ENCODE measurements around the gene USP10.

DNA sequence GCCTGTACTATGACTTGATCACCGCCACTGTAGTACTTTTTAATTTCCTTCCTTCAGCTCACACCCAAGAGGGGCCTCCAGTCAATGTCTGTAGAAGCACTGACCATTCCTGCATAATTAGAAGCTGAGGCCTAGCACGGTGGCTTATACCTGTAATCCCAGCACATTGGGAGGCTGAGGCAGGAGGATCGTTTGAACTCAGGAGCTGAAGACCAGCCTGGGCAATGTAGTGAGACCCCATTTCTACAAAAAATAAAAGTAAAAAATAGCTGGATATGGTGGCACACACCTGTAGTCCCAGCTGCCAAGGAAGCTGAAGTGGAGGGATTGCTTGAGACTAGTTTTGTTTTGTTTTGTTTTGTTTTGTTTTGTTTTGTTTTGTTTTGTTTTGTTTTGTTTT is 45.6 kb upstream of the USP10 start:
- TF ChIP-seq, protein P1, sequence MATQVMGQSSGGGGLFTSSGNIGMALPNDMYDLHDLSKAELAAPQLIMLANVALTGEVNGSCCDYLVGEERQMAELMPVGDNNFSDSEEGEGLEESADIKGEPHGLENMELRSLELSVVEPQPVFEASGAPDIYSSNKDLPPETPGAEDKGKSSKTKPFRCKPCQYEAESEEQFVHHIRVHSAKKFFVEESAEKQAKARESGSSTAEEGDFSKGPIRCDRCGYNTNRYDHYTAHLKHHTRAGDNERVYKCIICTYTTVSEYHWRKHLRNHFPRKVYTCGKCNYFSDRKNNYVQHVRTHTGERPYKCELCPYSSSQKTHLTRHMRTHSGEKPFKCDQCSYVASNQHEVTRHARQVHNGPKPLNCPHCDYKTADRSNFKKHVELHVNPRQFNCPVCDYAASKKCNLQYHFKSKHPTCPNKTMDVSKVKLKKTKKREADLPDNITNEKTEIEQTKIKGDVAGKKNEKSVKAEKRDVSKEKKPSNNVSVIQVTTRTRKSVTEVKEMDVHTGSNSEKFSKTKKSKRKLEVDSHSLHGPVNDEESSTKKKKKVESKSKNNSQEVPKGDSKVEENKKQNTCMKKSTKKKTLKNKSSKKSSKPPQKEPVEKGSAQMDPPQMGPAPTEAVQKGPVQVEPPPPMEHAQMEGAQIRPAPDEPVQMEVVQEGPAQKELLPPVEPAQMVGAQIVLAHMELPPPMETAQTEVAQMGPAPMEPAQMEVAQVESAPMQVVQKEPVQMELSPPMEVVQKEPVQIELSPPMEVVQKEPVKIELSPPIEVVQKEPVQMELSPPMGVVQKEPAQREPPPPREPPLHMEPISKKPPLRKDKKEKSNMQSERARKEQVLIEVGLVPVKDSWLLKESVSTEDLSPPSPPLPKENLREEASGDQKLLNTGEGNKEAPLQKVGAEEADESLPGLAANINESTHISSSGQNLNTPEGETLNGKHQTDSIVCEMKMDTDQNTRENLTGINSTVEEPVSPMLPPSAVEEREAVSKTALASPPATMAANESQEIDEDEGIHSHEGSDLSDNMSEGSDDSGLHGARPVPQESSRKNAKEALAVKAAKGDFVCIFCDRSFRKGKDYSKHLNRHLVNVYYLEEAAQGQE (IDR thresholded peaks at IDR 0.05; ENCODE audit: insufficient read depth in 1 of 2, low read depth in 2 of 2, low read length in 2 of 2): no peak
- no peak for TF ChIP-seq TAF1 (IDR thresholded peaks at IDR 0.05; ENCODE audit: borderline replicate concordance, insufficient read depth, low read length)
- TF ChIP-seq POLR2AphosphoS5 (IDR thresholded peaks at IDR 0.05; ENCODE audit: low read depth, low read length): no peak

All from PFSK-1 (cell line).